Sciatic nerve (tissue), 2 donors: Measurements from ENCODE around the gene WDR83. TPM values are rescaled to one million over a fixed set of nuclear protein-coding genes. Genes with fewer than 3 reads are reported as not detected.
"Not testable (repeated sequence)": the region's sequence is repeated elsewhere in the genome, so short reads cannot be mapped to it uniquely, and the experiment has no call there.

Source experiments
- ATAC-seq: fragments of 200-7000 bp; cut with Tn5 transposase; one replicate; pipeline ENCODE4 v1.9.1; 2020; ENCODE audit warnings: mild to moderate bottlenecking, moderate library complexity
- DNase-seq: peaks from one replicate; pipeline ENCODE4 v3.0.0-alpha.2; 2020; ENCODE audit warnings: low spot score
- intact Hi-C: fragments of 100-400 bp; cut with DNase I; formaldehyde crosslinking; loops from one replicate; pipeline ENCODE4 v1.14.2; 2022
- total RNA-seq: library from RNA; stranded (reverse); fragmentation: NEBNext Ultra II Directional; extraction: Animal tissue kit (Norgen Biotek cat#: 25700); gene quantifications from one replicate; pipeline ENCODE4 v1.2.1, GENCODE V29; 2021
- donor health status: DM: no; HTN: no; CAD: no.
- donor health status: DM: no; HTN: no; CAD: no.

WDR83 gene
- total RNA-seq, 1 donor from 2014 or later: 12.3 TPM

- no peak for DNase-seq
- intact Hi-C loops: no loop called here
- ATAC-seq: no peak
Observed at GRCh38 chr19:12676928-12677327, 10.3 kb downstream of the WDR83 start.

- intact Hi-C loops, DNase-seq, ATAC-seq: not testable (repeated sequence)
Observed at GRCh38 chr19:12678039-12678438, 11.4 kb downstream of the WDR83 start.

GRCh38 chr19:12680034-12680433 lies 13.4 kb downstream of the WDR83 start:
- DNase-seq (no peak), ATAC-seq (no peak)
- intact Hi-C loops: no loop called here

DNA sequence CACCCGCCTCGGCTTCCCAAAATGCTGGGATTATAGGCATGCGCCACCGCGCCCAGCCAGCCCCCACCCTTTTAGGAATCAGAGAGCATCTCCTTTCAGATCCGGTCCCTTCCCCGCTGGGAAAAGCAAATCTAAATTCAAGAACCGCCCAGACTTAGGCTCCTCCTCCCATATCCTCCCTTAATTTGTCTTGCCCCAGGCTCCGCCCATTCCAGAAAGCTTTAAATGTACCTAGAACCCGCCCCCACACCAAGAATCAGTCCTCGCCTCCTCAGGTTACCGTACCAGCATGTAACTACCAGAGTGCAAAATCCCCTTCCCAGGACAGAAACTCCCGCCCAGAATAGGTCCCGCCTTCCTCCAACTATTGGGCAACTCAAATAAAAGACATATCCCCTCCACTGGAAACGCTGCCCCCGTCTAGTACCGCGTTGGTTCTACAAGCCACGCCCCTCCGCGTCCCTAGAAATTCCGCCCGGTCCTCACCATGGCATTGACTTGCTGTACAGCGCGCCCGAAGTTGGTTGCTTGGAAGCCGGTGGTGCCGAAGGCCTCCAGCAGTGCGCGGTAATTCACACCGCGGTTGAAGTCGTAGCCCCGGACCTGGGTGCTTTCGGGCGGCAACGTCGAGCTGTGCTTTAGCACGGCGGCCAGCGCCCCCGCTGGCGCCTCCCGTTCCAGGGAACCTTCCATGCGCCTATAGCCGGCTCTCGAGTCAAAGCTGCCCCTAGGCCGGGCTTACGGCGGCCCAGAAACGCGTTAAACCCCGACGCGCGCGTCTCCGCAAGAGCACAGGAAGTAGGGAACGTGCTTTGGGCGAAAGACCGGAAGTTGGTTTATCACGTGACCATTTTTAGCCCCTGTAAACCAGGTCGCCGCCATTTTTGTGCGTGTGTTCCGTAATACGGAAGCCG lies 14.7 kb downstream of the WDR83 start, which contains the start of gene DHPS:
Gene DHPS, minus strand, starts transcription at position 807 of the 914 bp plus-strand sequence. Its CDS starts 114 bp downstream, at position 693.
- ATAC-seq (peak; percentile 96), DNase-seq (peak; percentile 94)
- intact Hi-C loops: no loop called here

DNA sequence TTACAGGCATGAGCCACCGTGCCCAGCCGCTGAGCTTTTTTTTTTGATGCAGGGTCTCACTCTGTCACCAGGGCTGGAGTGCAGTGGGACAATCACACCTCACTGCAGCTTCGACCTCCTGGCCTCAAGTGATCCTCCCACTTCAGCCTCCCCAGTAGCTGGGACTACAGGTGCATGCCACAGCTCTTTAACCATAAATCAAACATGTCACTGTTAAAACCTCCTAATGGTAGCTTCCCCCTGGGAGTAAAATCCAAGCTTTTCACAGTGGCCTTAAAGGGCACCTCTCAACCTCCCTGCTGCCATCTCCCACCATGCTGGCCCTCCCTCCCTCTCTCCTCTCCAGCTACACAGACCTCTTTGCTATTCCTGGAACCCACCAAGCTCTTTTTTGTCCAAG lies 19.2 kb downstream of the WDR83 start:
- DNase-seq: no peak
- intact Hi-C loops: no loop called here
- ATAC-seq: no peak

DNA sequence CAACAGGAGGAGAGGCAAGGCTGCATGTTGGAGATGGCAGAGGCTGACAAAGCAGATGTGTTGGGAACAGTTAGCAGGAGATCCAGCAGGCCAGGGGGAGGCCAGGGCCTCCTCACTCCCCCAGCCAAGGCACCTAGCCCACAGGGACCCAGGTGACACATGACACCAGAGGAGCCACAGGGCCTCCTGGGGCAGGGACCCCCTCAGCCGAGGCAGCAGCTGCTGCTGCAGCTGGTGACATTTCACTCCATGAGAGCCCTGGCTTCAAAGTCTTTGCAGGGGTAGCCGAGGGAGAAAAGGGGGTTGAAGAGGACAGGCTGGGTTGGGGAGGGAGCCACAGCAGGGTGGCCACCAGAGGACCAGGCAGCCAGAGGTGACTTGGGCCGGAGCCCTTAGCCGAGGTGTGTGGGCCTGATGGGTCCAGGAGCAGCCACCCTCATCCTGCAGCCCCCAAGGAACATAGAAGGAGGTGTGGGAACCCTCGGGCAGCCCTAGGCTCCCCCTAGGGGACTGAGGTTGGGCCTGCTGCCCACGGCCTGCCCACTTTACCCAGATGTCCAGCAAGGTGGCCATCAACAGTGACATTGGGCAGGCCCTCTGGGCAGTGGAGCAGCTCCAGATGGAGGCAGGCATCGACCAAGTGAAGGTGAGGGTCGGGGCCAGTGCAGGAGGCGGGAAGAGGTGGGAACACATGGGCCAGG lies 21.0 kb downstream of the WDR83 start, which contains the start of gene GNG14:
Gene GNG14, plus strand, starts transcription at position 503 of the 701 bp plus-strand sequence. Its CDS starts 51 bp downstream, at position 554.
- DNase-seq: peak; percentile 57
- ATAC-seq: no peak
- intact Hi-C loops: no loop called here

DNA sequence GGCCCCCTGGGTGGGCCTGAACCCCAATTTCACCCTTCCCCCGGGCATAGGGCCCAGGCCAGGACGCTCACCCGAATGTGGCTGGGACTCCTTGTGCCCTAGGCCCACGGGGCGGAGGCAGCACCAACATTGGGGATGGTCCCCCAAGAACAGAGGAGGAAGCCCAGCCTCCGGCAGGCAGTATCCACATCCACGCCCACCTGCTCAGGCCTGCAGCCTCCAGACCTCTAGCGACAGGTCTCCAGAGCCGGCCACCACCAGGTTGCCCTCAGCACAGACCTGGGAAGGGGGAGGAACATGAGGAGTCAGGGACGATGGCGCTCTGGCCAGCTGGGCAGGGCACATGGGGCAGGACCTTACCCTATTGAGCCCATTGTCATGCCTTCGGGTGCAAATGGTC lies 22.4 kb downstream of the WDR83 start:
- intact Hi-C loops: no loop called here
- DNase-seq (no peak), ATAC-seq (no peak)

GRCh38 chr19:12689581-12690216 lies 23.1 kb downstream of the WDR83 start:
- DNase-seq (no peak), ATAC-seq (no peak)
- intact Hi-C loops: no loop called here

GRCh38 chr19:12692960-12693359 lies 26.4 kb downstream of the WDR83 start:
- DNase-seq: no peak
- intact Hi-C loops: no loop called here
- ATAC-seq: no peak

GRCh38 chr19:12694641-12695040 lies 28.0 kb downstream of the WDR83 start:
- no peak for ATAC-seq
- DNase-seq: peak; percentile 61
- intact Hi-C loops: no loop called here

DNA sequence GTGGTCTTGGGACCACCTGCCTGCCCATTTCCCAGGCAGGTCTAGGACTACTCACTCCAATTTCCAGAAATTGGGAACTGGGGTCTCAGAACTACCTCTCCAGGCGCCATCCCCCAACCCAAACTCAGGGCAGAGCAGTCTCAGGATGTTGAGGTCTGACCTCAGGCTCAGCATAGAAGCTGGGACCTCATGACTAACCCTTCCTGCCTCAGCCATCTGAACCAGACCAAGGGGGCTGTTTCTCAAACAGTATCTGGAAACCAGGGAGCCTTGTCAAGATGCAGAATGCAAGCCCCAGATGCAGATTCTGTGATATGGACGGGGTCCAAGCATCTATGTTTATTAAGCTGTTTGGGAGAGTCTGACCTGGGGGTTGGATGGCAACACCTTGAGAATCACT lies 28.5 kb downstream of the WDR83 start:
- no peak for ATAC-seq
- intact Hi-C loops: no loop called here
- no peak for DNase-seq

- no peak for ATAC-seq
- intact Hi-C loops: no loop called here
- no peak for DNase-seq
Observed at GRCh38 chr19:12695514-12695913, 28.9 kb downstream of the WDR83 start.

DNA sequence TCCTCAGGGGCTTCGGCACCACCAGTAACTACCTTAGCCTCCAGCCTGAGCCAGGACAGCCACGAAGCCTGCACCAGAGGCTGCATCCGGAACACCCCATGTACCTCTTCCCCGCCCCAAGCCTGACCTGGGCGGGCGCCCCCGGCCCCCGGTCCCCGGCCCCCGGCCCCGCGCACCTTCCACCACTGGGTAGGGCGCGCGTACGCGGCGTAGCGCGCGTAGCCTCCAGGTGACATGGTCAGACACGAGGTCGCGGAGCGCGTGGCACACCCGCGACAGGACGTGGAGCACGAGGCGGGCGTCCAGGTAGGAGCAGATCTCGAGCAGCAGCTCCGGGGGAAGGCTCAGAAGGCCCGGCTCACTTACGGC lies 29.4 kb downstream of the WDR83 start:
- ATAC-seq: peak; percentile 3
- DNase-seq: no peak
- intact Hi-C loops: no loop called here

- DNase-seq (peak; percentile 98), ATAC-seq (peak; percentile 95)
- intact Hi-C loops: no loop called here
Observed at GRCh38 chr19:12696366-12697335, 30.0 kb downstream of the WDR83 start, which contains the start of gene FBXW9. Gene FBXW9 (minus strand): TSS chr19:12696631. CDS start chr19:12696581, 50 bp downstream.

DNA sequence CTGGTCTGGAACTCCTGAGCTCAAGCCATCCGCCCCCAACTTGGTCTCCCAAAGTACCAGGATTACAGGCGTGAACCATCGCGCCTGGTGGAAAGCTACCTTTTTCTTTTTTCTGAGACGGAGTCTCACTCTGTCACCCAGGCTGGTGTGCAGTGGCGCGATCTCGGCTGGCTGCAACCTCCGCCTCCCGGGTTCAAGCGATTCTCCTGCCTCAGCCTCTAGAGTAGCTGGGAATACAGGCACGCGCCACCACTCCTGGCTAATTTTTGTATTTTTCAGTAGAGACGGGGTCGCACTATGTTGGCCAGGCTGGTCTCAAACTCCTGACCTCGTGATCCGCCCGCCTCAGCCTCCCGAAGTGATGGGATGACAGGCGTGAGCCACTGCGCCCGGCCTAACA lies 30.8 kb downstream of the WDR83 start:
- ATAC-seq, DNase-seq, intact Hi-C loops: not testable (repeated sequence)

DNA sequence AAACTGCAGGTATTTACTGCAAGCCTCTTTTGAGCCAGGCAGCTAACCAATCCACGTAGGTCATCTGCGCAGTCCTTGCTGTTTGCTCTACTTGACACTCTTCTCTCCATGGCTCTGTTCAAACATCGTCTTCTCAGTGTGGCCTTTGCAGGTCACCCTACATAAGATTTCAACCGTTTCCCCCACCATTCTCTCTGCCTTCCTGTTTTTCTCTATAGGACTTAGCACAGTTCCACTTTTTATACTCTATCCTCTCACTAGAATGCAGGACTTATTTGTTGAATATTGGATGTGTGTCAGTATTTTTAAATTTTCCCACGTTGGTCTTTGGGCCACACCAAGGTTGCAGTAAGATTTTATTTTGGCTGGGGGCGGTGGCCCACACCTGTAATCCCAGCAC lies 31.5 kb downstream of the WDR83 start:
- no peak for DNase-seq
- ATAC-seq: no peak
- intact Hi-C loops: no loop called here

DNA sequence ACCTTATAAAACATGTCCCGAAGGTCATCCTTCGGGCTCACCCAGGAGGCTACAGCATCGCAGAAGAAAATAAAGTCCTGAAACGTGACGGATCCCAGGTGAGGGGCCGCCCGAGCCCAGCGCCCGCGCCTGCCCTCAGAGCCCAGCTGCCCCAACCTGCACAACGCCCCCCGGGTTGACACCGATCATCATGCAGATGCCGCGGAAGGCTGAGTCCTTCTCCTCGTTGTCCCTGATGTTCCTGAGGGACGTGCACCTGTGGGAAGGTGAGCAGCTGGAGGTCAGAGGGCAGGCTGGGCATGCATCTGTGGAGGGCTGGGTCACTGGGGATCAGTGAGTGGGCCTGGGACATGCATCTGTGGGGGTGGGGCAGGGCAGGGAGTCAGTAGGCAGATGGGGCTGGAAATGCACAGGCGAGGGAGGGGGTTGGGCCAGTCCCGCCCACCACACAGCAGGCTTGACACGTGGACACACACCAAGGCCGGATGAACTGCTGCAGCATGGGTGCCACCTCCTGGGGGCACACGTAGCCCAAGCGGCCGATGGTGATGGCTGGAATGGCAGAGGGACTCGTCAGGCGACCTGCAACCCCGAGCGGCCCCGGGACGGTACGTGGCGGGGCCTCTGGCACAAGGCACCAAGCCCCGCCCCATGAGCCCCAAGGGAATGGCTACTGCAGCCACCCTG lies 35.1 kb downstream of the WDR83 start:
- intact Hi-C loops: no loop called here
- peak; percentile 59 for DNase-seq
- no peak for ATAC-seq

DNA sequence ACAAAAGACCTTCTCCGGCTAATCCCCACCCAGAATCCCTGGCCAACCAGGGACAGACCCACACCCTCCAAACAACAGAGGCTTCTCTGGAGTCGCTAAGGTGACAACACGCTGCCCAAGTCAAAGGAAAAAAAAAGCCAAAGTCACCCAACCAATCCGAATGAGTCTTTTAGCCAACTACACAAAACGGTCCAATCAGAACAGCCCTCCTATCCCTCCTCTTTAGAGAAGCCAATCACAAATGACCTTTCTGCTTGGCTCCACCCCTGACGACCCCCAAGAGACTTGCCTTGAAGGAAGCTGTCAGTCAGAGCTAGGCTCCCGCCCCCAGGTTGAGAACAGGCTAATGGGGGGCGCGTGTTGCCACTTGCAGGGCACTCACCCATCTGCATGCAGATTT lies 36.4 kb downstream of the WDR83 start:
- intact Hi-C loops: no loop called here
- DNase-seq: no peak
- no peak for ATAC-seq
